HG03558 (cell line): ENCODE measurements around the gene GPR155.
"Not testable (repeated sequence)": the region's sequence is repeated elsewhere in the genome, so short reads cannot be mapped to it uniquely, and the experiment has no call there.

ENCODE experiments used
- ATAC-seq: cut with Tn5 transposase; IDR thresholded peaks from one replicate; pipeline ENCODE4 v1.9.1; 2021; ENCODE audit warnings: moderate number of reproducible peaks; ENCODE audit not compliant: unreplicated experiment; ENCODE audit errors: extremely low read depth

The GPR155 gene

GRCh38 chr2:174493549-174494331 is 6.9 kb upstream of the GPR155 start:
- peak; percentile 20 for ATAC-seq

GRCh38 chr2:174492963-174493431 is 6.2 kb upstream of the GPR155 start:
- peak; percentile 92 for ATAC-seq

- no peak for ATAC-seq
Observed at GRCh38 chr2:174491947-174492346, 5.1 kb upstream of the GPR155 start.

- no peak for ATAC-seq
Observed at GRCh38 chr2:174490051-174490450, 3.2 kb upstream of the GPR155 start.

GRCh38 chr2:174489520-174489919 is 2.7 kb upstream of the GPR155 start:
- ATAC-seq, result not testable (repeated sequence)

GRCh38 chr2:174487820-174488162 is 962 bp upstream of the GPR155 start:
- ATAC-seq, result no peak

- peak; percentile 30 for ATAC-seq
Observed at GRCh38 chr2:174487108-174487819, 435 bp upstream of the GPR155 start.

GRCh38 chr2:174485788-174486562 is 854 bp downstream of the GPR155 start:
- no peak for ATAC-seq

GRCh38 chr2:174485045-174485444 is 1.8 kb downstream of the GPR155 start:
- not testable (repeated sequence) for ATAC-seq

GRCh38 chr2:174484573-174484972 is 2.3 kb downstream of the GPR155 start:
- ATAC-seq, result no peak

GRCh38 chr2:174482854-174483253 is 4.0 kb downstream of the GPR155 start:
- ATAC-seq, result no peak

- ATAC-seq, result no peak
Observed at GRCh38 chr2:174477759-174478158, 9.1 kb downstream of the GPR155 start.

GRCh38 chr2:174473796-174474195 is 13.0 kb downstream of the GPR155 start:
- ATAC-seq, result no peak

GRCh38 chr2:174465327-174465726 is 21.5 kb downstream of the GPR155 start:
- no peak for ATAC-seq

GRCh38 chr2:174461221-174461620 is 25.6 kb downstream of the GPR155 start:
- ATAC-seq, result no peak

- ATAC-seq, result no peak
Observed at GRCh38 chr2:174454566-174454965, 32.3 kb downstream of the GPR155 start.

- ATAC-seq, result no peak
Observed at GRCh38 chr2:174450021-174450816, 36.6 kb downstream of the GPR155 start.

GRCh38 chr2:174449033-174449432 is 37.8 kb downstream of the GPR155 start:
- ATAC-seq, result no peak

GRCh38 chr2:174446531-174446930 is 40.3 kb downstream of the GPR155 start:
- no peak for ATAC-seq

GRCh38 chr2:174445248-174445647 is 41.6 kb downstream of the GPR155 start:
- ATAC-seq, result no peak
